OCI-LY1 (cell line): ENCODE results near the gene RGS7BP.

ENCODE experiments used
- H2AFZ ChIP-seq: fragments of 200-600 bp; sonication (generic), shearing (Covaris generic); 2 replicates; pipeline ENCODE4 v1.6.0; 2014; ENCODE audit warnings: antibody characterized with exemption, mild to moderate bottlenecking, low read length
- H3F3A ChIP-seq: fragments of 200-600 bp; sonication (generic), shearing (Covaris generic); 2 replicates; pipeline ENCODE4 v1.6.0; 2014; ENCODE audit warnings: mild to moderate bottlenecking, antibody characterized with exemption, low read length, moderate library complexity; ENCODE audit not compliant: insufficient read depth
- H3K27ac ChIP-seq: fragments of 200-600 bp; sonication (generic); 2 replicates; pipeline ENCODE4 v1.5.1; 2014; ENCODE audit warnings: low read length, mixed run types, mild to moderate bottlenecking, low read depth; ENCODE audit not compliant: poor library complexity, severe bottlenecking
- H3K27me3 ChIP-seq: fragments of 200-600 bp; sonication (generic); 2 replicates; pipeline ENCODE4 v1.6.0; 2014; ENCODE audit warnings: antibody characterized with exemption, mild to moderate bottlenecking, low read length, moderate library complexity; ENCODE audit not compliant: insufficient read depth
- H3K36me3 ChIP-seq: fragments of 200-600 bp; sonication (generic); 2 replicates; pipeline ENCODE4 v1.6.1; 2014; ENCODE audit warnings: mild to moderate bottlenecking, antibody characterized with exemption, low read length, moderate library complexity, mixed read lengths; ENCODE audit not compliant: insufficient read depth
- H3K4me1 ChIP-seq: fragments of 200-600 bp; sonication (generic); 2 replicates; pipeline ENCODE4 v1.5.1; 2014; ENCODE audit warnings: mild to moderate bottlenecking, low read length, moderate library complexity; ENCODE audit not compliant: insufficient read depth, severe bottlenecking
- H3K4me2 ChIP-seq: fragments of 200-600 bp; sonication (generic), shearing (Covaris generic); 2 replicates; pipeline ENCODE4 v1.6.1; 2014; ENCODE audit warnings: low read length
- H3K4me3 ChIP-seq: fragments of 200-600 bp; sonication (generic); 2 replicates; pipeline ENCODE4 v1.5.1; 2014; ENCODE audit warnings: low read length, low read depth, mild to moderate bottlenecking, mixed read lengths; ENCODE audit not compliant: poor library complexity, severe bottlenecking
- H3K79me2 ChIP-seq: fragments of 200-600 bp; shearing (Covaris generic); 2 replicates; pipeline ENCODE4 v1.6.1; 2016; ENCODE audit warnings: mixed run types, low read length, mixed read lengths; ENCODE audit not compliant: insufficient read depth
- H3K9ac ChIP-seq: fragments of 200-600 bp; sonication (generic), shearing (Covaris generic); 2 replicates; pipeline ENCODE4 v1.6.1; 2014; ENCODE audit warnings: mild to moderate bottlenecking, low read length, mixed read lengths
- H3K9me2 ChIP-seq: fragments of 200-600 bp; sonication (generic), shearing (Covaris generic); 2 replicates; pipeline ENCODE4 v1.6.1; 2014; ENCODE audit warnings: low read depth, mild to moderate bottlenecking, low read length, mixed read lengths
- H3K9me3 ChIP-seq: fragments of 200-600 bp; shearing (Covaris generic); 2 replicates; pipeline ENCODE4 v1.6.1; 2014; ENCODE audit warnings: low read length, mixed read lengths
- H4K20me1 ChIP-seq: fragments of 200-600 bp; sonication (generic), shearing (Covaris generic); 2 replicates; pipeline ENCODE4 v1.6.0; 2016; ENCODE audit warnings: mild to moderate bottlenecking, low read length; ENCODE audit not compliant: insufficient read depth
- EZH2 ChIP-seq: fragments of 200-600 bp; sonication (generic), shearing (Covaris generic); IDR thresholded peaks from 2 replicates; pipeline ENCODE4 v1.8.0; 2017; ENCODE audit warnings: borderline replicate concordance, mixed run types, mild to moderate bottlenecking, antibody characterized with exemption, low read length, moderate library complexity, mixed read lengths
- TF ChIP-seq, protein P1 (sequence below): fragments of 200-600 bp; sonication (generic), shearing (Covaris generic); IDR thresholded peaks from 2 replicates; pipeline ENCODE4 v1.5.1; 2017; ENCODE audit warnings: mild to moderate bottlenecking, antibody characterized with exemption, low read length, moderate library complexity, mixed read lengths

RGS7BP gene

GRCh38 chr5:64655596-64655995, 149.8 kb downstream of the RGS7BP start:
- Histone ChIP-seq H3K9ac (no peak overlapping the region), H3K36me3 (no peaks in the 10 kb centered on the region), H3K79me2 (no peaks in the 10 kb centered on the region), H2AFZ (no peak overlapping the region), H3K9me2 (no peaks in the 10 kb centered on the region), H3K4me1 (no peaks in the 10 kb centered on the region), H4K20me1 (no peaks in the 10 kb centered on the region), H3F3A (no peaks in the 10 kb centered on the region), H3K4me2 (no peak overlapping the region), H3K4me3 (no peak overlapping the region), H3K9me3 (no peaks in the 10 kb centered on the region), H3K27me3 (no peaks in the 10 kb centered on the region), H3K27ac (no peak overlapping the region)
- TF ChIP-seq EZH2: no peak
- TF ChIP-seq, protein P1, sequence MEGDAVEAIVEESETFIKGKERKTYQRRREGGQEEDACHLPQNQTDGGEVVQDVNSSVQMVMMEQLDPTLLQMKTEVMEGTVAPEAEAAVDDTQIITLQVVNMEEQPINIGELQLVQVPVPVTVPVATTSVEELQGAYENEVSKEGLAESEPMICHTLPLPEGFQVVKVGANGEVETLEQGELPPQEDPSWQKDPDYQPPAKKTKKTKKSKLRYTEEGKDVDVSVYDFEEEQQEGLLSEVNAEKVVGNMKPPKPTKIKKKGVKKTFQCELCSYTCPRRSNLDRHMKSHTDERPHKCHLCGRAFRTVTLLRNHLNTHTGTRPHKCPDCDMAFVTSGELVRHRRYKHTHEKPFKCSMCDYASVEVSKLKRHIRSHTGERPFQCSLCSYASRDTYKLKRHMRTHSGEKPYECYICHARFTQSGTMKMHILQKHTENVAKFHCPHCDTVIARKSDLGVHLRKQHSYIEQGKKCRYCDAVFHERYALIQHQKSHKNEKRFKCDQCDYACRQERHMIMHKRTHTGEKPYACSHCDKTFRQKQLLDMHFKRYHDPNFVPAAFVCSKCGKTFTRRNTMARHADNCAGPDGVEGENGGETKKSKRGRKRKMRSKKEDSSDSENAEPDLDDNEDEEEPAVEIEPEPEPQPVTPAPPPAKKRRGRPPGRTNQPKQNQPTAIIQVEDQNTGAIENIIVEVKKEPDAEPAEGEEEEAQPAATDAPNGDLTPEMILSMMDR: no peak

DNA sequence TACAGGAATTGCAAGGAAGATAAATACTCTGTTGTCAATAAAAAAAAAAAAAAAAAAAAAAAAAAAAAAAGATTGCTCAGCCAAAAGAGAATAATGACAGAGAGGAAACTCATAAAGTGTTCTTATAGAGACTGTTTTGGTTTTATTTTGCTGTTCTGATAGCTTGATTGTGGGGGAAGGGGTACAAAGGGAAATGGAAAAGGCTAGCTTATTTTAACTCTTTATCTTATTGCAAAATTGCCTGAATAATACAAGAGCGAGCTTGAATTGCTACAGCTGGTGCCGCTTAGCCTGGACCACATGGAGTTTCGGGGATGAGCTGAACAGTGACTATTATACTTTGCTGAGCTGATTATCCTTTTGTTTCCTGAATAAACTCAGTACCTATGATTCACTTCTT, 153.5 kb downstream of the RGS7BP start:
- Histone ChIP-seq H3K4me3 (no peak overlapping the region), H3K4me1 (no peaks in the 10 kb centered on the region), H3K4me2 (no peak overlapping the region), H3K9me2 (no peaks in the 10 kb centered on the region), H3K9me3 (no peaks in the 10 kb centered on the region), H3K27ac (no peak overlapping the region), H3K9ac (no peak overlapping the region), H4K20me1 (no peaks in the 10 kb centered on the region), H2AFZ (no peak overlapping the region), H3K79me2 (no peaks in the 10 kb centered on the region), H3K27me3 (no peaks in the 10 kb centered on the region), H3F3A (no peaks in the 10 kb centered on the region), H3K36me3 (no peaks in the 10 kb centered on the region)
- no peak for TF ChIP-seq EZH2
- TF ChIP-seq, protein P1: no peak
